Thoracic aorta (tissue), 2 donors: ENCODE data around the gene TRPM2. TPM values are rescaled to one million over a fixed set of nuclear protein-coding genes. Genes with fewer than 3 reads are reported as not detected.

Experiments
- ATAC-seq: fragments of 150-250 bp; one replicate; pipeline ENCODE4 v1.8.0; 2017; ENCODE audit warnings: low read depth; ENCODE audit not compliant: insufficient number of reproducible peaks, low FRiP score
- DNase-seq: peaks from one replicate; pipeline ENCODE4 v3.0.0-alpha.2; 2020; ENCODE audit warnings: low spot score
- H3K27ac ChIP-seq, 2 donors: fragments of 200-600 bp; sonication (generic); 1 replicate in 1 of 2; 2 replicates in 1 of 2; pipeline ENCODE4 v1.5.1; 2016; ENCODE audit warnings: mild to moderate bottlenecking in 2 of 2, moderate library complexity in 2 of 2
- H3K27me3 ChIP-seq: fragments of 200-600 bp; sonication (generic); replicated peaks from 2 replicates; pipeline ENCODE4 v1.6.0; 2016; ENCODE audit warnings: mild to moderate bottlenecking; ENCODE audit not compliant: insufficient read depth
- H3K36me3 ChIP-seq: fragments of 200-600 bp; sonication (generic); one replicate; pipeline ENCODE4 v1.5.1; 2016
- H3K4me1 ChIP-seq, 2 donors: fragments of 200-600 bp; sonication (generic); 1 replicate in 1 of 2; 2 replicates in 1 of 2; pipeline versions ENCODE4 v1.5.1 to v1.6.0; 2016; ENCODE audit warnings: low read depth in 2 of 2, mild to moderate bottlenecking in 1 of 2; ENCODE audit not compliant: control insufficient read depth in 1 of 2
- H3K4me3 ChIP-seq: fragments of 200-600 bp; sonication (generic); 2 replicates; pipeline ENCODE4 v1.5.1; 2016; ENCODE audit warnings: mild to moderate bottlenecking
- H3K9me3 ChIP-seq: fragments of 200-600 bp; sonication (generic); 2 replicates; pipeline ENCODE4 v1.5.1; 2016
- total RNA-seq, 2 donors: library from RNA; depleted of rRNA; stranded (reverse); fragments of >200 nt; gene quantifications; one replicate each; pipeline versions ENCODE4 v1.1.0 to v1.2.3, GENCODE V29; 2016
- TF ChIP-seq, protein P1 (sequence below): fragments of 200-600 bp; sonication (generic); IDR thresholded peaks from one replicate; pipeline ENCODE4 v1.5.1; 2019; ENCODE audit warnings: antibody characterized with exemption

TRPM2 gene
- total RNA-seq, 2 donors from 2014 or later: 10.4 to 12.9 TPM

DNA sequence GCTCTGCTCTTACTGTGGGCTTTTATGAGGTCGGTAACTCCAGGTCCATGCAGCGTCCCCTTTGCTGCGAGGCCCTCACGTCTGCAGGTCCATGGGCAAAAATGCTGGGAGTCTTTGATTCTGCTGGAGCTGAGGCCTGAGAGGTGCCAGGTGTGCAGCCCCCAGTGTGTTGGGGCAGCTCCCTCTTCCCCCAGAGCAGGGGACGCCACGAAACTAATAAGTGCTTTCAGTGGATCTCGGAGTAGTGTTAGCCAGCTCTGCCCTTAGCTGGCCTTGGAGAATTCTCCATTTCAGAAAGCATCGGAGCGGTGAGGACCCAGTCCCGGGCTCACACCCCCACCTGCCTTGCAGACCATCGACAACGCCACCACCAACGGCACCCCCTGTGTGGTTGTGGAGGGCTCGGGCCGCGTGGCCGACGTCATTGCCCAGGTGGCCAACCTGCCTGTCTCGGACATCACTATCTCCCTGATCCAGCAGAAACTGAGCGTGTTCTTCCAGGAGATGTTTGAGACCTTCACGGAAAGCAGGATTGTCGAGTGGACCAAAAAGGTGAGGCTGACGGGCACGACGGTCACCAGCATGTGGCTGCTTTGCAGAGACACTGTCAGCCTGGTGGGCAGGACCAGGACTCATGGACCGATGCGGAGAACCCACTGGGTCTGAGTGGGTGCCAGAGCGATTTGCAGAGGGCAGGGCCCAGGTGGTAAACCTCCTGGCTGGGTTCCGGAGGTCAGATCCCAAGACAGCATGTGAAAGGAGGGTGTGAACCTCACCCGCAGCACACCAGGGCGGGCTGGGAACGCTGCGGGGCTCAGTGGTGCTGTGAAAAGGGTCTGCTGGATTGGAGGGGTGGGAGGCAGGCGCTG, 25.5 kb downstream of the TRPM2 start:
- TF ChIP-seq, protein P1, sequence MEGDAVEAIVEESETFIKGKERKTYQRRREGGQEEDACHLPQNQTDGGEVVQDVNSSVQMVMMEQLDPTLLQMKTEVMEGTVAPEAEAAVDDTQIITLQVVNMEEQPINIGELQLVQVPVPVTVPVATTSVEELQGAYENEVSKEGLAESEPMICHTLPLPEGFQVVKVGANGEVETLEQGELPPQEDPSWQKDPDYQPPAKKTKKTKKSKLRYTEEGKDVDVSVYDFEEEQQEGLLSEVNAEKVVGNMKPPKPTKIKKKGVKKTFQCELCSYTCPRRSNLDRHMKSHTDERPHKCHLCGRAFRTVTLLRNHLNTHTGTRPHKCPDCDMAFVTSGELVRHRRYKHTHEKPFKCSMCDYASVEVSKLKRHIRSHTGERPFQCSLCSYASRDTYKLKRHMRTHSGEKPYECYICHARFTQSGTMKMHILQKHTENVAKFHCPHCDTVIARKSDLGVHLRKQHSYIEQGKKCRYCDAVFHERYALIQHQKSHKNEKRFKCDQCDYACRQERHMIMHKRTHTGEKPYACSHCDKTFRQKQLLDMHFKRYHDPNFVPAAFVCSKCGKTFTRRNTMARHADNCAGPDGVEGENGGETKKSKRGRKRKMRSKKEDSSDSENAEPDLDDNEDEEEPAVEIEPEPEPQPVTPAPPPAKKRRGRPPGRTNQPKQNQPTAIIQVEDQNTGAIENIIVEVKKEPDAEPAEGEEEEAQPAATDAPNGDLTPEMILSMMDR: no peak
- no peak overlapping the region for H3K27ac ChIP-seq
- peaks cover 3% of the 10 kb centered on the region for H3K9me3 ChIP-seq
- H3K4me3 ChIP-seq: no peak overlapping the region
- ATAC-seq: no peak
- no peak for DNase-seq
- H3K36me3 ChIP-seq: no peaks in the 10 kb centered on the region
- H3K27me3 ChIP-seq: no peaks in the 10 kb centered on the region
- no peaks in the 10 kb centered on the region for H3K4me1 ChIP-seq

DNA sequence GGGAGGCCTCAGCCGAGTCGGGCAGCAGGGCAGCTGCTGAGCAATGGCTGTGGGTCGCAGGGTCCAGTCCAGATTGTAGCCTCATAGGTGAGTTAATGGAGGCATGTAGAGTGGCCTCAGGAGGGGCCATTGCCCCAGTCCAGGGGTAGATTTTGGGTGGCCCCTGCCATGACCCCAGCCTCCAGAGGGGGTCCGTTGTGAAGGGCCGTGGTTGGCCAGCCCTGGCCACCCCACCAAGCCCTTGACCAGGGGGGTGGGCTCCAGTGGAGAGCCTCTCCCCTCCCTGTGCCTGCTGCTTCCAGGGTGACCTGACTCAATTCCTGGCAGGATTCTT, 26.1 kb downstream of the TRPM2 start:
- Histone ChIP-seq H3K4me1 (no peaks in the 10 kb centered on the region), H3K36me3 (peaks cover 3% of the 10 kb centered on the region), H3K27me3 (no peaks in the 10 kb centered on the region), H3K9me3 (peaks cover 9% of the 10 kb centered on the region), H3K27ac (no peak overlapping the region), H3K4me3 (no peak overlapping the region)
- ATAC-seq (no peak), DNase-seq (no peak)
- TF ChIP-seq, protein P1: no peak

DNA sequence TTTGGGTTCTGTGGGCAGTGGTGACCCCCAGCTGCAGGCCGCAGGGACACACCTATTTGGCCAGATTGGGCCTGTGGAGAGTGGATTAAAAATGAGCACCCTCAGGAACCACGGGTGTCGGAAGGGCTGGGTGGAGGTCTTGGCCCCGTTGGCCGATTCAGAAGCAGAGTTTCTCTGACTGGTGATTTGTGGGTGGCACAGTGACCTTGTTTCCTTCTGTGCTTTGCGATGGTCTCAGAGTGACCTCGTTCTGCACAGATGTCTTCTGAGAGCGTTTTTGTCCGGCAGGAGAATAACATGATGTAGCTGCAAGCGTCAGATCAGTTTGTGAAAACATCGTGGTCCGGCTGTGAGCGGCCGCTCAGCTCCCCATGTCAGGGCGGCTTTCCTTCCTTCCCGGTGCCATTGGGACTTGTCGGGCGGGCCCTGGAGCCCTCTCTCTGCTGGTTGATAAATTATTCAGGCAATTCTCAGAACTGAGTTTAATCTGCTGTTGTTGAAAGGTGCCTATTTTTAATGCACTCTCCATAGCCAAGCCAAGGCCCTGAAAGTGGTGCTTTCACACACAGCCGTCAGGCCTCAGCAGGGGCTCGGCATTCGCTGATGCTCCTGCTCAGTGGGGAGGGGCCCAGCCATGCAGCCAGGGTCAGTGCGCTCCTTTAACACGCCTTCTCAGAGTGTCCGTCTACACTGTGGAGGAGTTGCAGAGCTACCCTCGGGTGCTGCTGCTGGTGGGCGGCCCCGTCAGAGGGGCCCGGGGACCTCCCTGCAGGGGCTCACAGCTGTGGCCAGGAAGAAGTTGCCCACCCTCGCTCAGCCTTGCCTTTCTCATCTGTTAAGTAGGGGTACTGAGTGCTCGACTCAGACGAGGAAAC, 26.8 kb downstream of the TRPM2 start:
- Histone ChIP-seq H3K4me3 (no peak overlapping the region), H3K27ac (no peak overlapping the region), H3K9me3 (peaks cover 16% of the 10 kb centered on the region), H3K36me3 (peaks cover 3% of the 10 kb centered on the region), H3K27me3 (no peaks in the 10 kb centered on the region), H3K4me1 (no peaks in the 10 kb centered on the region)
- no peak for ATAC-seq
- TF ChIP-seq, protein P1: no peak
- DNase-seq: no peak

DNA sequence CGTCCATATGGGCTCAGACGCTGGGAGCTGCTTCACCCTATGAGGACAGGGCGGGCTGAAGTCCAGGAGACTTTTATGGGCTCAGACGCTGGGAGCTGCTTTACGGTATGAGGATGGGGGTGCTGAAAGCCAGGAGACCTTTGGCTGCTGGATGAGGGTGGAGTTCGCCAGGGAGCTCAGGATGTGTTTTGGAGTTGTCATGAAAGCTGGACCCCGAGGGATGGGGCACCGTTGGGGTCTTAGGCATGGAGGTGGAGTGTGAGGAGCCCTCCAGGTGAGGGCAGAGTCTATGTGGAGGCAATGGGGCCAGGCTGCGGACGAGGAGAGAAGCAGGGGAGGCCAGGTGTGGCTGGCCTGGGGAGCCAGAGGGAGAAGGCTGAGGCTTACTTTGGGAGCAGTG, 27.5 kb downstream of the TRPM2 start:
- DNase-seq (no peak), ATAC-seq (no peak)
- TF ChIP-seq, protein P1: no peak
- H3K36me3 ChIP-seq: peaks cover 3% of the 10 kb centered on the region
- peaks cover 20% of the 10 kb centered on the region for H3K9me3 ChIP-seq
- H3K4me3 ChIP-seq: no peak overlapping the region
- no peaks in the 10 kb centered on the region for H3K4me1 ChIP-seq
- H3K27me3 ChIP-seq: no peaks in the 10 kb centered on the region
- no peak overlapping the region for H3K27ac ChIP-seq

DNA sequence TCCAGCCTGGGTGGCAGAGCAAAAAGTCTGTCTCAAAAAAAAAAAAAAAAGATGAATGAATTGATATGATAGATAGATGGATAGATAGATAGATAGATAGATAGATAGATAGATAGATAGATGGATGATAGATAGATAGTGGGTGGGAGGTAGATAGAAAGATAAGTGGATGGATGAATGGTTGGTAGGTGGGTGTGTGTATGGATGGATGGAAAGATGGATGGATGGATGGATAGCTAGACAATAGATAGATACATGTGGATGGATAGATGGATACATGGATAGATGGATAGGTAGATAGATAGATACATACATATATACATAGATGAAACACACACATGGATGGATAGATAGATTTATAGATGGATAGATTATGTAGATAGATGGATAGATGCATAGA, 28.5 kb downstream of the TRPM2 start:
- no peak for DNase-seq
- TF ChIP-seq, protein P1: no peak
- H3K36me3 ChIP-seq: peaks cover 3% of the 10 kb centered on the region
- H3K27ac ChIP-seq: no peak overlapping the region
- H3K9me3 ChIP-seq: peaks cover 20% of the 10 kb centered on the region
- H3K4me1 ChIP-seq: no peaks in the 10 kb centered on the region
- ATAC-seq: no peak
- no peak overlapping the region for H3K4me3 ChIP-seq
- no peaks in the 10 kb centered on the region for H3K27me3 ChIP-seq
